ENCODE measurements around the gene TCEANC.

DNA sequence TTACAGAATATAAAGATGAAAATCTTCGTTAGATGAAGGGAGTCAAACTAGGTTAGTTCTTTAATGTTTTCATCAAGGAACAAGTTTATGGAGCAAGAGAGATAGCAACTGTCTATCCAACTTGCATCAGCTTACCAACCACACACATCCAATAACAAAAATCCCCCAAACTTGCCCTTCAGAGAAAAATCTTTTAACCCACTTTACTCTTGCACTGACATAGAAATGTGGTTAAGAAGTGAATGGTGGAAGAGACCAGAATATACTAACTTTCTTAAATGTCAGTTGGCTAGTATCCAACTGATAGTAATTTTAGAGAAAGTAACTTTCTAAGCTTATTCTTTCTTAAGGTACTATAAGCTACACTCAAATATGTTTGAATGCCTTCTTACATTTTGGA, 34.3 kb downstream of the TCEANC start:
- TF ChIP-seq, protein P1, sequence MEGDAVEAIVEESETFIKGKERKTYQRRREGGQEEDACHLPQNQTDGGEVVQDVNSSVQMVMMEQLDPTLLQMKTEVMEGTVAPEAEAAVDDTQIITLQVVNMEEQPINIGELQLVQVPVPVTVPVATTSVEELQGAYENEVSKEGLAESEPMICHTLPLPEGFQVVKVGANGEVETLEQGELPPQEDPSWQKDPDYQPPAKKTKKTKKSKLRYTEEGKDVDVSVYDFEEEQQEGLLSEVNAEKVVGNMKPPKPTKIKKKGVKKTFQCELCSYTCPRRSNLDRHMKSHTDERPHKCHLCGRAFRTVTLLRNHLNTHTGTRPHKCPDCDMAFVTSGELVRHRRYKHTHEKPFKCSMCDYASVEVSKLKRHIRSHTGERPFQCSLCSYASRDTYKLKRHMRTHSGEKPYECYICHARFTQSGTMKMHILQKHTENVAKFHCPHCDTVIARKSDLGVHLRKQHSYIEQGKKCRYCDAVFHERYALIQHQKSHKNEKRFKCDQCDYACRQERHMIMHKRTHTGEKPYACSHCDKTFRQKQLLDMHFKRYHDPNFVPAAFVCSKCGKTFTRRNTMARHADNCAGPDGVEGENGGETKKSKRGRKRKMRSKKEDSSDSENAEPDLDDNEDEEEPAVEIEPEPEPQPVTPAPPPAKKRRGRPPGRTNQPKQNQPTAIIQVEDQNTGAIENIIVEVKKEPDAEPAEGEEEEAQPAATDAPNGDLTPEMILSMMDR (IDR thresholded peaks at IDR 0.05), result no peak
- TF ChIP-seq POLR2AphosphoS5 (IDR thresholded peaks at IDR 0.05) (no peak), POLR2A (IDR thresholded peaks at IDR 0.05) (no peak)
